GM18873 (cell line): ENCODE measurements around the gene MRPL28.
"Not testable (repeated sequence)": the region's sequence is repeated elsewhere in the genome, so short reads cannot be mapped to it uniquely, and the experiment has no call there.

Experiments used
- ATAC-seq: cut with Tn5 transposase; IDR thresholded peaks from one replicate; pipeline ENCODE4 v1.9.1; 2021; ENCODE audit warnings: mild to moderate bottlenecking, moderate library complexity, moderate number of reproducible peaks; ENCODE audit not compliant: unreplicated experiment, low FRiP score

Gene MRPL28

GRCh38 chr16:370443-370842 lies at the start of gene MRPL28:
Gene MRPL28, minus strand, starts transcription at chr16:370538. Its CDS starts 320 bp downstream, at chr16:370218.
- ATAC-seq, result peak; percentile 57

GRCh38 chr16:415170-415498 lies 44.8 kb upstream of the MRPL28 start:
- not testable (repeated sequence) for ATAC-seq

GRCh38 chr16:414395-415169 lies 44.2 kb upstream of the MRPL28 start:
- no peak for ATAC-seq

GRCh38 chr16:411576-412265 lies 41.4 kb upstream of the MRPL28 start:
- ATAC-seq, result no peak

GRCh38 chr16:410516-411178 lies 40.3 kb upstream of the MRPL28 start:
- no peak for ATAC-seq

- no peak for ATAC-seq
Measured at GRCh38 chr16:407253-407652, 36.9 kb upstream of the MRPL28 start.

GRCh38 chr16:405548-406506 lies 35.5 kb upstream of the MRPL28 start:
- ATAC-seq, result no peak

- no peak for ATAC-seq
Measured at GRCh38 chr16:404971-405486, 34.7 kb upstream of the MRPL28 start.

- peak; percentile 34 for ATAC-seq
Measured at GRCh38 chr16:401468-402348, 31.4 kb upstream of the MRPL28 start, which contains the start of gene DECR2. Gene DECR2, plus strand, starts transcription at chr16:401885. Its CDS starts 79 bp downstream, at chr16:401964.

- ATAC-seq, result no peak
Measured at GRCh38 chr16:400061-400591, 29.8 kb upstream of the MRPL28 start.

GRCh38 chr16:399340-400019 lies 29.1 kb upstream of the MRPL28 start:
- no peak for ATAC-seq

GRCh38 chr16:398561-399339 lies 28.4 kb upstream of the MRPL28 start:
- ATAC-seq, result no peak

GRCh38 chr16:397736-398332 lies 27.5 kb upstream of the MRPL28 start:
- ATAC-seq, result no peak

- ATAC-seq, result no peak
Measured at GRCh38 chr16:397135-397661, 26.9 kb upstream of the MRPL28 start, which contains the start of gene NME4. Gene NME4, plus strand, starts transcription at chr16:397199. Its CDS starts 24 bp downstream, at chr16:397223.

- ATAC-seq, result no peak
Measured at GRCh38 chr16:396605-397004, 26.3 kb upstream of the MRPL28 start.

GRCh38 chr16:396199-396598 lies 25.9 kb upstream of the MRPL28 start:
- no peak for ATAC-seq
